Fibroblast of skin of left quadriceps (primary cell): ENCODE data around the gene TMEM203.

ENCODE experiments used
- DNase-seq, 2 experiments: peaks; one replicate each; pipeline ENCODE4 v3.0.0-alpha.2; 2013; ENCODE audit warnings: low read depth in 2 of 2

TMEM203 gene

GRCh38 chr9:137230705-137231371 is 25.4 kb upstream of the TMEM203 start, which contains the start of gene SLC34A3:
Gene SLC34A3 (plus strand): TSS chr9:137230901. CDS start chr9:137231703, 802 bp downstream.
- no peak for DNase-seq

GRCh38 chr9:137229903-137230704 is 24.7 kb upstream of the TMEM203 start:
- DNase-seq = no peak

DNA sequence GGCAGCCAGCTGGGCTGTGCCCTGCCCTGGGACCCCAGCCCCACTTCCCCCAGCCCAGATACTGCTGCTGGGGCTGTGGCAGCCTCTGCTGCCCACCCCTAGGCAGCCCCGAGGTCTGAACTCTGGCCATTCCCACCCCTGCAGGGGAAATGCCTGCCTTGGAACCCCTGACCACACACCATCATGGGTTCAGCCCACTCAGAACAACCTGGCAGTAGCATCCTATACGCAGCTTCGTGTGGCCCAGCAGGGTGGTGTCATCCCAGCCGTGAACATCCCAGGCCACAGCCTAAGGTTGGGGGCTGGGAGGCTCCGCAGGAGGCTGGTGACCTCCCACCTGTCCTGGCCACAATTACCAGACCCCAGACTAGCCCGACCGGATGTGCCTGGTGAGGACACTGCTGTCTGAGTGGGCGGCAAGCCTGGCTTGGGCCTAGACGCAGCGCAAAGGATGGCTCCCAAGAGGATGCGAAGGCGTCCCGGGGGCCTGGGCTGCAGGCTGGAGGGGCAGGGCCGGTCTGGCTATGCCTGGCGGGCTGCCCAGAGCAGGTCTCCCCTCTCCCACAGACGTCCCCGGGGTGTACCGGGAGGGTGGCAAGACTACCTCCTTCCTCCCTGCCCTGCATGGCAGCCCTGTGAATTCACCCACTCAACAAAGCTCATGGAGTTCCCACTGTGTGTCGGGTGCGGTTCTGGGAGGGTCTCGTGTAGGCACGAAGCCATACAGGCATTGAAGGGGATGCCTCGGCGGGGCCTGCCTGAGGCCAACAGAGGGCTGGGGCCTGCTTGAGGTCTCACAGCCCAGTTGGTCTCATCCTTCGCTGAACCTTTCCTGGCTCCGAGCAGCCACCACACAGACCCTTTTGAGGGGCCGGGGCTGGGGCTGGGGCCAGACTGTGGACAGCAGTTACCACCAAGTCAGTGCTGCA is 23.8 kb upstream of the TMEM203 start:
- DNase-seq = no peak

DNA sequence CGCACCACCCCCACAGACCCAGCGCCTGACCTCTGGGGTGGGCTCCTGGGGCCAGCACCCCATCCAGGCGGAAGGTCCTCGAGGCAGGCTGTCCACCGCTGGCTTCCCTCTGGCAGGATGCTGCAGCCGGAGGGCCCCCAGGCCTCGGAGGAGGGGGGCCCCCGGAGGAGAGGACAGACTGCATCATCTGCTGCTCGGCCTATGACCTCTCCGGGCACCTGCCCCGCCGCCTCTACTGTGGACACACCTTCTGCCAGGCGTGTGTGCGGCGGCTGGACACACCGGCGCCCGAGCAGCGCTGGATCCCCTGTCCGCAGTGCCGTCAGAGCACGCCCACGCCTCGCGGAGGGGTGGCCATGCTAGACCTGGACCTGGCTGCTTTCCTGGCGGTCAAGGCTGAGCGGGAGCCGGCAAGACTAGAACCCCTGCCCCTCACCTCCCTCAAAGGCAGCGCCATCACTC is 23.1 kb upstream of the TMEM203 start:
- DNase-seq = no peak

GRCh38 chr9:137227853-137228505 is 22.5 kb upstream of the TMEM203 start:
- no peak for DNase-seq

DNA sequence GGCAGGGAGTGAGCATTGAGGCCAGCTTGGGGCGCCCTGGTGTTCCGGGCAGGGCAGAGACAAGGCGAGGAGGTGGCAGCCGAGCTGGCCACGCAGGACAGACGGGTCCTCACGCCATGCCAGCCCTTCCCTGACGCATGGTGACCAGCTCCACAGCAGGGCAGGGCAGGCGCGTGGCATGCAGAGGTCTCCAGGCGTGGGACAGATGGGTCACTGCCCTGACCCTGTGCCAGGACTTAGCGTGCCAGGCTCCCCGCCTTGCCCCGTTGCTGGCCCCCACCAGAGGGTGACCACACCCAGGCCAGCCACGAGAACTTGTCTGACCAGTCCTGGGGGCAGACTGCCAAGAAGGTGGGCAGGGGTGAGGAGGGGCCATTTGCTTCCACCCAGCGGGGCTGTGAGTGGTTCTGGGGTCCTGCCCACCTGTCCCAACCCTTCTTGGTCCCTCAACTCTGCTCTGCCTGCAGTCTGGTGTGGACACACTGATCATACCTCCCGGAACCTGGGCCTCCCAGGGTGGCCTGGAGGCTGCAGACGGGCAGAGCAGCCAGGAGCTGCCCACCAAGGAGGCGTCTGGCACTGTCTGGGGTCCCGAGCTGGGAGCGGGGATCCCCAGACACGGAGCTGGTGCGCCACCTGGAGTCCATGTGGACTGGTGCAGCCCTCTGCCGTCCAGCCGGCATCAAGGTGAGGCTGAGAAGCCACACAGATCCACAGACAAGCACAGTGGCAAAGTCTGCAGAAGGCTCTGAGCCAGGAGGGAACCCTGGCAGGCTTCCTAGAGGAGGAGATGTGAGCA is 21.8 kb upstream of the TMEM203 start, which contains the start of gene RNF224:
TSS of gene RNF224 (plus strand) at position 449 of the 799 bp plus-strand sequence. CDS start 834 bp downstream, outside the sequence.
- DNase-seq = peak; percentile 22 to 36

GRCh38 chr9:137226338-137227053 is 21.0 kb upstream of the TMEM203 start:
- DNase-seq = no peak

GRCh38 chr9:137225699-137226331 is 20.4 kb upstream of the TMEM203 start:
- DNase-seq = no peak

GRCh38 chr9:137224830-137225694 is 19.6 kb upstream of the TMEM203 start, which contains the start of gene CYSRT1:
Gene CYSRT1 (plus strand): TSS chr9:137225174. CDS start chr9:137225622, 448 bp downstream.
- no peak for DNase-seq

DNA sequence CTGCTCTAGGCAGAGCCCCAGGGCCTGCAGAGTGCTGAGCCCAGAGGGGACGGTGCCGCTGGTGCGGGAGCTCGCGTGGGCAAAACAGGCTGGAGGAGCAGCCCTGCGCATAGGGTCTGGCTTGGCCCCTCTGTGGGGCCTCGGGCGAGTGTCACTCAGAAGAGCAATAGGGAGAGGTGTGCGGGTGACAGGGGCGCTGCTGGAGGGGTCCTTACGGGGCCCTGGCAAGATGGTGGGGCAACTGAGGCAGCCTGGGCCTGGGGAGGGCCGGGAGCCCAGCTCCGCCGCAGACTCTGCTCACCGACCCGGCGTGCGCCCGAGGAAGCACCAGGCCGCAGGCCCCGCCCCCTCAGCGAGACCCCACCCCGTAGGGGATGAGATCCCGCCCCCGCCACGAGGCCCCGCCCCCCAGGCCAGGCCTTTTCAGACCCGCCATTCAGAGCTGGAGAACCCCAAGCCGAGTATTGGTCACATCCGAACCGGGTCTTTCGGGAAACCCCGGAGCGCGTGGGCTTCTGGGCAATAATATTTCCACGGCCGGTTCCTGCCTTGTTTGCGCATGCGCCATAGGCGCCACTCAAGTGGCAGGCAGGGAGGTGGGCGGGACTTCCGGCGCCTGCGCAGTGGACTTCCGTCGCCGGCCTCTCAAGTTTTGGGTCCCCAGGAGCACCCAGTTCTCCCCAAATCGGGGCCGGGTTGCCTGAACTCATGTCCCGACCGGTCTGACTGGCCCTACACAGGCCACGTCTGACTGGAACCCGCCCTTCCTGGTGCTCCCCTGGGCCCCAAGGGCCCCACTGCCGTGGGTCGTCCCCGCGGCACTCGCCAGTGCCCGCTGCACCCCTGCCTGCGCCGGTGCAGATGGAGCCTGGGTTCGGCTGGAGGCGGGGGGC is 17.9 kb upstream of the TMEM203 start:
- peak; percentile 97 for DNase-seq

DNA sequence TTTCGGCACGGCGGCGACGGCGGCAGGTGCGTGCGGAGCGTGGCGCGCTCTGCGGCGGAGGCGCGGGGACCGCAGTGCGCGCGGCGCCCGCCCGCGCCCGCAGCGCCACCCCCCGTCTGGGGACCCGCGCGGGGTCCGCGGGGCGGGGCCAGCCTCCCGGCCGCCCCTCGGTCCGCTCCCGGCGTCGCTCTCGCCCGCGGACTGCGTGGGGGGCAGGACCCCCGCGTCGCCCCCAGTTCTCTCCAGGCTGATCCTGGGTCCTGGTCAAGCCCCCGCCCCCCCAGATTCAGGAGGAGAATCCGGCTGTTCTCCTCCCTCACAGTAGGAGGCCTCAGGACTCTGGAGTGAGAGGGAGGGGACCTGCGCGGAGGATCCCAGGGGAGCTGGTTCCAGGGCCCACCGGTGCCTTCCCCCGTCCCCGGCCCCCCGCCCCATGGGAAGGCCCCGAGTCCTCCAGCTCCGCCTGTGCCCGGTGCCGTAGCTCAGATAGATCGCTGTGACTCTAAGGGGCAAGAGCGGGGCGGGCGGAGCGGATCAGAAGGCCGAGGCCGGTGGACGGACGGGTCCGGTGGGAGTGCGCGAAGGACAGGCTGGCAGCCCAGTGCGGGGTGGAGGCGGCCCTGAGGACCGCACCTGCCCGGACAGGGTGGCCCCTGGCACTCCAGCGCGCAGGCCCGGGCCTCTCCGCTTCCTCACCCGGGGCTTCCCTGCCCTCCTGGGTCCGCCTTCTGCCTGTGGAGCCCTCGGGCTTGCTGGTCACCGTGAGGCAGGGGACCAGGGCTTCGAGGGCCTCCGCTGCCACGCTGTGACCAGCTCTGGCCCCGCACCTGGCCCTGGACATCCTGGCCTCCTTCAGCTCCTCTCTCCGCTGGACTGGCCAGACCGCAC is 17.0 kb upstream of the TMEM203 start, which contains the start of gene RNF208:
TSS of gene RNF208 (minus strand) at position 51 of the 888 bp plus-strand sequence. CDS start 1,028 bp downstream, outside the sequence.
- DNase-seq = no peak

GRCh38 chr9:137221506-137222111 is 16.2 kb upstream of the TMEM203 start:
- DNase-seq = no peak

DNA sequence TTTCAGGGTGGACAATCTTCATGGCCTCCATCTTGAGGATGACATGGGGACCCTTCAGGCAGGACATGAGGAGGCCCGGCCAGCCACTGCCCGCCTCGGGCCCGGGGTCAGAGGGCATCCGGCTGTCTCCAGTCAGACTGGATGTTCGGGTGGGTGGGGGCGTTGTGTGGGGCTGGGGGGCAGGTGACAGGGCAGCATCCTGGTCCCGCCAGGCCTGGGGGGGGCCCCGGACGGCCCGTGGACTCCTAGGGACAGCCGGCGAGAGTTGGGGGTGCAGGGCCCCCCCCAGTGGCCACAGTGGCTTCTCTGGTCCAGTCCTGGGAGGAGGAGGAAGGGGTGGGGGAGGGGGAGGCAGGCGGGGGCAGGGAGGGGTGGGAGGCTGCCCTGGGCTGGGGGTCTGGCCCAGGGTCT is 15.7 kb upstream of the TMEM203 start:
- DNase-seq = no peak

DNA sequence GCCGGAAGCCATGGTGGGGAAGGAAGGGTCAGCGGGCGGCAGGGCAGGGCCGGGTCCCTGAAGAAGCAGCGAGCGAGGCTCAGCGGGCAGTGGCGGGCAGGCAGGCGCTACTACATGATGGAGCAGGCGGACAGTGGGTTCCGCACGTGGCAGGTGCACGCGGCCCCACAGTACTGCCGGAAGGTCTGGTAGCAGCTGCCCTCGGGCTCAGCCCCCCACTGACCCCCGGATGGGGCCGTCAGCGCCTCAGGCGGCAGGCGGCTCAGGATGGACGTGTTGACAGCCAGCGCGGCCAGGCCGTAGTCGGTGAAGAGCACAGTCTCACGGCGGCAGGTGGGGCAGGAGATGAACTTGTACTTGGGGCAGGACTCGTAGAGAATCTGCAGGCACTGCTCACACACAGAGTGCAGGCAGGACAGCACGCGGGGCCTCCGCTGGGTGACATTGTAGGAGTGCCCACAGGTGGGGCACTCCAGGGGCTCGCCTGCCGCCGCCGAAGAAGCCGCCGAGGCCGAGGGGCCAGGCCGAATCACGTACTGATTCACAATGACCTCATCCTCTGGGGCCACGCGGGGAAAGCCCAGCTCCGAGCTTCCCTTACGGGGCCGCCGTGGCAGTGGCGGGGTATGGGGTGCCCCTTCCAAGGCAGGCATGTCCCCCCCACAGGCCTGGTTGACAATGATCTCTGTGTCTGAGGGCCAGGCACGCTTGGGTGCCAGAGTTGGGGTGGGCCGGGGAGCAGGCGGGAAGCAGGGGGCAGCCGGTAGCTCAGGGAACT is 15.1 kb upstream of the TMEM203 start:
- no peak for DNase-seq
